ENCODE measurements around the gene SOX10. TPM values are rescaled to one million over a fixed set of nuclear protein-coding genes. Genes with fewer than 3 reads are reported as not detected.

SOX10 gene
- total RNA-seq, 1 donor from 2014 or later = not detected

DNA sequence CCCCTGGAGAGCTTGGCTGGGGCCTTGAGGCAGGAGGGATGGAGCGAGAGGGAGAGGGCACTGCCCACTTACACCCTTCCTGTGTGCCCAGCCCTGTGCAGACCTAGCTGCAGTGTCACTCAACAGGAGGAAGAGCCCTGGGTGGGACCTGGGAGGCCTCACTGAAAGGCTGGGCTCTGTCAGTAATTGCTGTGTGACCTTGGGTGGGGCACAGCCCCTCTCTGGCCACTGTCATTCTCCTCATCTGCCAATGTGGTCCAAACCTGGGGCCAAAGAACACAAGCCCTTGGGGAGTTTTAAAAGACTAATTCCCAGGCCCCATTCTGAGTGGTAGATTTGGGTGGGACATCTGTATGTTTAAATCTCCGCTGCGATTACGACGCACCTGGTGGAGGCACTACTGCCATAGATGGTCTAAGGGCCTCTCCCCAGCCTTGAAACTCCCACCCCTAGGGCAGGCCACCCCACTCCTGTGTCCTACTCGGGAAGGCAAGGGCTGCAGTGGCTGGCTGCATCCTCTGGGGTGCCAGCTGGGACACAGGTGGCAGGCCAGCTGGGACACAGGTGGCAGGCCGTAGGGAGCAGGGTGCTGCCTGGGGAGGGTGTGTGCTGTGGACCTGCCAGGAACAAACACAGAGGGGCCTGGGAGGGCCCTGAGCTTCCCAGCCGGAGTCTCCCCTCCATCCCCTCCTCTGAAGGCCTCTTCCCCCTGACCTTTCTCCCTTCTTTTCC, 12.3 kb upstream of the SOX10 start:
- no peak for DNase-seq (ENCODE audit: low read depth)
- no peak overlapping the region for H3K4me3 ChIP-seq (ENCODE audit: low read depth, low read length)
- TF ChIP-seq CTCF (IDR thresholded peaks at IDR 0.05; ENCODE audit: insufficient read depth, low read length, poor library complexity, severe bottlenecking) = no peak
- peaks cover 9% of the 10 kb centered on the region for H3K27me3 ChIP-seq (ENCODE audit: control insufficient read depth, insufficient read depth, low read length)
- no peaks in the 10 kb centered on the region for H3K36me3 ChIP-seq (ENCODE audit: control insufficient read depth, insufficient read depth, low read length)

DNA sequence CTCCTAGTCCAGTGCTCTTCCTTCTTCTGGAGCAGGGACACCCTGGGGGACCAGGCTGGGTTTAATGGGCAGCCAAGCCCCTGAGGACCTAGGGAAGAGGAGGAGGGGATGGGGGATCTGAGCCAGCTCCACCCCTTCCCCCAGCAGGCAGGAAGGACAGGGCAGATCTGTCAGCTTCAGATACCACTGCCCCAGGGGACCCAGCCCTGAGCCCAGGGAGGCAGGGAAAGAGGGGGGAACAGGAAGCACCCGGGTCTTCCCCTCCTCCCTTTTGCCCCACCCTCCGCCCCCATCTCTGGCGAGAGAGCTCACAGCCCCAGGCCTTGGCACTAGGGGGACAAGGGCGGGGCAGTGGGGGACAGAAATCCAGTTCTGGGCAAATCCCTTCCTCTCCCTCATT, 11.7 kb upstream of the SOX10 start:
- no peak for DNase-seq (ENCODE audit: low read depth)
- Histone ChIP-seq H3K4me3 (ENCODE audit: low read depth, low read length) (no peak overlapping the region), H3K36me3 (ENCODE audit: control insufficient read depth, insufficient read depth, low read length) (no peaks in the 10 kb centered on the region), H3K27me3 (ENCODE audit: control insufficient read depth, insufficient read depth, low read length) (peaks cover 11% of the 10 kb centered on the region)
- TF ChIP-seq CTCF (IDR thresholded peaks at IDR 0.05; ENCODE audit: insufficient read depth, low read length, poor library complexity, severe bottlenecking) = no peak

GRCh38 chr22:37995460-37995859, 11.1 kb upstream of the SOX10 start:
- no peak for TF ChIP-seq CTCF (IDR thresholded peaks at IDR 0.05; ENCODE audit: insufficient read depth, low read length, poor library complexity, severe bottlenecking)
- no peak overlapping the region for H3K4me3 ChIP-seq (ENCODE audit: low read depth, low read length)
- peaks cover 11% of the 10 kb centered on the region for H3K27me3 ChIP-seq (ENCODE audit: control insufficient read depth, insufficient read depth, low read length)
- no peak for DNase-seq (ENCODE audit: low read depth)
- no peaks in the 10 kb centered on the region for H3K36me3 ChIP-seq (ENCODE audit: control insufficient read depth, insufficient read depth, low read length)

DNA sequence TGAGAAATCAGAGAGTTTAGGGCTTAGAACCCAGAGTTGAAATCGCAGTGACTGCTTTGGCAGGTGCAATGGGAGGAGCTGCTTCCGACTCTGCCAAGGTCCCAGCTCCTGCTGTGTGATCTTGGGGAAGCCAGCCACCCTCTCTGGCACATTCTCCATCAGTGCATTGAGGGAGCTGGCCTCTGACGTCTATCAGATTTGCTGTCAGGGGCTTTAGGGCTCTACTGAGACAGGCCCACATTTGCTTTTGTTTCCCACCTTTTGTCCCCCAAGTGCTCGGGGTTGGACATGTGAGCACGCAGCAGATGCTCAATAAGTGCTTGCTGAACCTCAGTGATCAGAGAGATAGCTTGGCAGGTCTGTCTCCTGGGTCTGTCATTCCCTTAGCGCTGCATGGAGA, 10.6 kb upstream of the SOX10 start:
- TF ChIP-seq CTCF (IDR thresholded peaks at IDR 0.05; ENCODE audit: insufficient read depth, low read length, poor library complexity, severe bottlenecking) = no peak
- H3K27me3 ChIP-seq (ENCODE audit: control insufficient read depth, insufficient read depth, low read length) = peaks cover 11% of the 10 kb centered on the region

DNA sequence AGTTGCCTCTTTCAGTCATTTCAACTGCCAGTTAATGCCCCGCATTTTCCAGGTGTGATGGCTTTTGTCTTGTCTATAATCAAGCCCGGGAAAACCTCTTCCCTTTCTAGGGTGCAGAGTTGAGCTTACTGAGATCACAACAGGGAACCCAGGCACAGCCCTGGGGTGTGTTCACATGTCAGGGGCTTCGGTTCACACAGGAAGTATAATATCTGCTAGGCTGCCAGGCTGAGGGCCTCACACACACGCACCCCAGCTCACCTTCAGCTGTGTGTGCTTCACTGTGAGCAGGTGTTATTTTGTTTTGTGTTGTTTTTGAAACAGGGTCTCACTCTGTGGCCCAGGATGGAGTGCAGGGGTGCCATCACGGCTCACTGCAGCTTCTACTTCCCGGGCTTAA, 9.7 kb upstream of the SOX10 start:
- Histone ChIP-seq H3K27me3 (ENCODE audit: control insufficient read depth, insufficient read depth, low read length) (peaks cover 11% of the 10 kb centered on the region), H3K36me3 (ENCODE audit: control insufficient read depth, insufficient read depth, low read length) (no peaks in the 10 kb centered on the region), H3K4me3 (ENCODE audit: low read depth, low read length) (no peak overlapping the region)
- no peak for TF ChIP-seq CTCF (IDR thresholded peaks at IDR 0.05; ENCODE audit: insufficient read depth, low read length, poor library complexity, severe bottlenecking)
- no peak for DNase-seq (ENCODE audit: low read depth)

More for the DNA sequence above, 10.6 kb upstream of the SOX10 start:
- DNase-seq (ENCODE audit: low read depth) = no peak
- no peak overlapping the region for H3K4me3 ChIP-seq (ENCODE audit: low read depth, low read length)
- no peaks in the 10 kb centered on the region for H3K36me3 ChIP-seq (ENCODE audit: control insufficient read depth, insufficient read depth, low read length)
